Vagina (tissue), 2 donors: ENCODE measurements around the gene ADAMTS6. TPM values are rescaled to one million over a fixed set of nuclear protein-coding genes. Genes with fewer than 3 reads are reported as not detected.
A peak's percentile ranks its signal among the peaks of the same experiment; 100 is the strongest.

Experiments used
- DNase-seq, 2 donors: peaks; one replicate each; pipeline ENCODE4 v3.0.0-alpha.2; 2017; ENCODE audit errors: extremely low spot score in 2 of 2
- H3K27ac ChIP-seq: fragments of 200-600 bp; sonication (generic); one replicate; pipeline ENCODE4 v1.5.1; 2019
- H3K27me3 ChIP-seq: fragments of 200-600 bp; sonication (generic); one replicate; pipeline ENCODE4 v1.5.1; 2019
- H3K36me3 ChIP-seq, 2 donors: fragments of 200-600 bp; sonication (generic); one replicate each; pipeline ENCODE4 v1.5.1; 2017 to 2019
- H3K4me1 ChIP-seq: fragments of 200-600 bp; sonication (generic); one replicate; pipeline ENCODE4 v1.5.1; 2019
- H3K4me3 ChIP-seq, 2 donors: fragments of 200-600 bp; sonication (generic); 1 replicate in 1 of 2; 2 replicates in 1 of 2; pipeline ENCODE4 v1.5.1; 2016 to 2019
- H3K9me3 ChIP-seq: fragments of 200-600 bp; sonication (generic); one replicate; pipeline ENCODE4 v1.5.1; 2019
- POLR2A ChIP-seq, 2 donors: fragments of 450-650 bp; IDR thresholded peaks; one replicate each; pipeline ENCODE4 v1.6.1; 2017; ENCODE audit warnings: antibody characterized with exemption in 2 of 2, mild to moderate bottlenecking in 2 of 2, moderate library complexity in 2 of 2
- POLR2AphosphoS5 ChIP-seq, 2 donors: sonication (generic); formaldehyde crosslinking; IDR thresholded peaks; one replicate each; pipeline ENCODE4 v1.9.0; 2017; ENCODE audit warnings: antibody characterized with exemption in 2 of 2, mild to moderate bottlenecking in 2 of 2, low read depth in 1 of 2; ENCODE audit not compliant: insufficient read depth in 1 of 2
- intact Hi-C: fragments of 100-400 bp; cut with DNase I; formaldehyde crosslinking; loops from one replicate; pipeline ENCODE4 v1.15.1; 2023
- total RNA-seq: library from RNA; depleted of rRNA; stranded (reverse); fragments of >200 nt; gene quantifications from one replicate; pipeline ENCODE4 v1.2.3, GENCODE V29; 2016
- TF ChIP-seq, protein P1 (sequence below), 3 experiments: fragments of 450-650 bp in 2 of 3; fragments of 200-600 bp in 1 of 3; sonication (generic) in 1 of 3; IDR thresholded peaks; one replicate each; pipeline ENCODE4 v1.5.1; 2017 to 2019; ENCODE audit warnings: antibody characterized with exemption in 3 of 3, mild to moderate bottlenecking in 2 of 3, moderate library complexity in 2 of 3

The ADAMTS6 gene
- total RNA-seq, 1 donor from 2014 or later: 1.5 TPM

DNA sequence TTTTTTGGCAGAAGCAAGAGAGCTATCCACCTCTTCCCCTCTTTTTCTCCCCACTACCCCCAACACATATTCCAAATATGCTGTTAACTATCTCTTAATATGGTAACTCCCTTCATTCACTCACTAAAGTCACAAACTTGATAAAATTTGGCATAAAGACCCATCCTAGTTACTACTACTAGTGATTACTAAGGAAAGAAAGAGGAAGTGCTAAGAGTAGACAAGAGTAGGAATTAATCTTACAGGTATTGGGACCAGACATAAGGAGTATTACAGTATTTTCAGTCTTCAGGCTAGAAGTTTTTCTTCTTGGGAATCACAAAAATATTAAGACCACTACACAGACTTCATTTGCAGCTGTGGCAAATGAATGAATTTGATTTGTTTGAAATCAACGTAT lies 2.2 kb downstream of the ADAMTS6 start:
- no peak for DNase-seq
- Histone ChIP-seq H3K27me3 (no peaks in the 10 kb centered on the region), H3K4me3 (peak overlapping the region; percentile 45), H3K27ac (no peak overlapping the region), H3K9me3 (no peaks in the 10 kb centered on the region), H3K36me3 (no peaks in the 10 kb centered on the region), H3K4me1 (peaks cover 17% of the 10 kb centered on the region)
- intact Hi-C loops: no loop called here
- TF ChIP-seq POLR2A (IDR thresholded peaks at IDR 0.05) (no peak), POLR2AphosphoS5 (IDR thresholded peaks at IDR 0.05; ENCODE audit: insufficient read depth in 1 of 2, low read depth in 1 of 2) (no peak)
- TF ChIP-seq, protein P1, sequence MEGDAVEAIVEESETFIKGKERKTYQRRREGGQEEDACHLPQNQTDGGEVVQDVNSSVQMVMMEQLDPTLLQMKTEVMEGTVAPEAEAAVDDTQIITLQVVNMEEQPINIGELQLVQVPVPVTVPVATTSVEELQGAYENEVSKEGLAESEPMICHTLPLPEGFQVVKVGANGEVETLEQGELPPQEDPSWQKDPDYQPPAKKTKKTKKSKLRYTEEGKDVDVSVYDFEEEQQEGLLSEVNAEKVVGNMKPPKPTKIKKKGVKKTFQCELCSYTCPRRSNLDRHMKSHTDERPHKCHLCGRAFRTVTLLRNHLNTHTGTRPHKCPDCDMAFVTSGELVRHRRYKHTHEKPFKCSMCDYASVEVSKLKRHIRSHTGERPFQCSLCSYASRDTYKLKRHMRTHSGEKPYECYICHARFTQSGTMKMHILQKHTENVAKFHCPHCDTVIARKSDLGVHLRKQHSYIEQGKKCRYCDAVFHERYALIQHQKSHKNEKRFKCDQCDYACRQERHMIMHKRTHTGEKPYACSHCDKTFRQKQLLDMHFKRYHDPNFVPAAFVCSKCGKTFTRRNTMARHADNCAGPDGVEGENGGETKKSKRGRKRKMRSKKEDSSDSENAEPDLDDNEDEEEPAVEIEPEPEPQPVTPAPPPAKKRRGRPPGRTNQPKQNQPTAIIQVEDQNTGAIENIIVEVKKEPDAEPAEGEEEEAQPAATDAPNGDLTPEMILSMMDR (IDR thresholded peaks at IDR 0.05): no peak

DNA sequence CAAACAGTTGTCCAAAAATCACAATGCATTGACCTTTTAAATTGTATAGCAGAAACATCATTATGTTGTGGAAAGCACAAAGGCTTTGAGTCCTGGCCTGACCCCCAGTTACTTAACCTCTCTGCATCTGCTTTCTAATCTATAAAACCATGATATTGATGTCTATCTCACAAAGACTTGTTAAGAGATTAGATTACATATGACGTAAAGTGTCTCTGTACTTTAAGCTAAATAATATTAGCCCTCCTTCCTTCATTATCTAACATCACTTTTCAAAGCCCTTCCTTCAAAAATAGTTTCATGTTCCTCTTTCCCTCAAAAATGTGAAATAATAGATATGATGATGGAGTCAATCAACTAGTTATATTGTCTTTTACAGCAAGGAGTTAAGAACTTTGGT lies 3.4 kb downstream of the ADAMTS6 start:
- H3K4me3 ChIP-seq: no peak overlapping the region
- TF ChIP-seq, protein P1 (IDR thresholded peaks at IDR 0.05): no peak
- TF ChIP-seq POLR2A (IDR thresholded peaks at IDR 0.05) (no peak), POLR2AphosphoS5 (IDR thresholded peaks at IDR 0.05; ENCODE audit: insufficient read depth in 1 of 2, low read depth in 1 of 2) (no peak)
- no peak for DNase-seq
- no peaks in the 10 kb centered on the region for H3K9me3 ChIP-seq
- intact Hi-C loops: no loop called here
- H3K36me3 ChIP-seq: no peaks in the 10 kb centered on the region
- H3K27me3 ChIP-seq: no peaks in the 10 kb centered on the region
- H3K27ac ChIP-seq: no peak overlapping the region
- H3K4me1 ChIP-seq: peaks cover 14% of the 10 kb centered on the region

DNA sequence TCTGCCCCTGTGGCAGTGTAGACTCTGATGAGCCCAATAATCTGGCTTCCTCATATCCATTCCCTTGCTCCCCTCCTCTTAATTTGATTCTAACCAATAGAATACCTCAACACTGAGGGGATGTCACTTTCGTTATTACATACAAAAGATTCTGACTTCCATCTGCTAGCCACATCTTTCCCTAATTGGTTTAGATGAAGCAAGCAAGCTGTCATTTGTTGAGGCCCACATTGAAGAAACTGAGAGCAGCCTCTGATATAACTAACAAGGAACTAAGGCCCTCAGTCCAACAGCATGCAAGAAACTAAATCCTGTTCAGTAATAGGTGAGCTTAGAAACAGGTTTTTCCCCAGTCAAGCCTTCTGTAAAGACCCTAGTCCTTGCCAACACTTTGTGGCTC lies 5.8 kb downstream of the ADAMTS6 start:
- DNase-seq: no peak
- intact Hi-C loops: no loop called here
- Histone ChIP-seq H3K4me1 (peaks cover 4% of the 10 kb centered on the region), H3K9me3 (no peaks in the 10 kb centered on the region), H3K27me3 (no peaks in the 10 kb centered on the region), H3K36me3 (no peaks in the 10 kb centered on the region), H3K27ac (no peak overlapping the region), H3K4me3 (no peak overlapping the region)
- no peak for TF ChIP-seq POLR2AphosphoS5 (IDR thresholded peaks at IDR 0.05; ENCODE audit: insufficient read depth in 1 of 2, low read depth in 1 of 2)
- no peak for TF ChIP-seq POLR2A (IDR thresholded peaks at IDR 0.05)
- TF ChIP-seq, protein P1 (IDR thresholded peaks at IDR 0.05): no peak

DNA sequence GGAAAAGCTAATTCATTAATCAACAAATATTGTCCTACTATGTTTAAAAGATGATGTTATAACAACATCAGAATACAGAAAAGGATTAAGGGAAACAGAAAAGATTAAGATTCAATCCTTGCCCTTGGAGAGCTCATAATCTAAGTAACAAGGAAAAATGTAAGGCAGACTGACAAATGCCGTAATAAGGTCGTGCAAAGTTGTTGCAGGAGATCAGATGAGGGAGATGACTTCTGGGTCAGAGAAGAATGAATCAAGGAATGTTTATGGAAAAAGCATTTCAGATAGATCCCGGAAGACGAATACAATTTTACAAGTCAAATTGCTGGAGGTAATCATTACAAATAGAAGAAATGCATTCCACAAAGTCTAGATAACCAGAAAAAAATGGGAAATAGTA lies 6.4 kb downstream of the ADAMTS6 start:
- intact Hi-C loops: no loop called here
- TF ChIP-seq POLR2A (IDR thresholded peaks at IDR 0.05): no peak
- TF ChIP-seq POLR2AphosphoS5 (IDR thresholded peaks at IDR 0.05; ENCODE audit: insufficient read depth in 1 of 2, low read depth in 1 of 2): no peak
- TF ChIP-seq, protein P1 (IDR thresholded peaks at IDR 0.05): no peak
- Histone ChIP-seq H3K4me1 (no peaks in the 10 kb centered on the region), H3K27ac (no peak overlapping the region), H3K36me3 (no peaks in the 10 kb centered on the region), H3K4me3 (no peak overlapping the region), H3K9me3 (no peaks in the 10 kb centered on the region), H3K27me3 (no peaks in the 10 kb centered on the region)
- DNase-seq: no peak

DNA sequence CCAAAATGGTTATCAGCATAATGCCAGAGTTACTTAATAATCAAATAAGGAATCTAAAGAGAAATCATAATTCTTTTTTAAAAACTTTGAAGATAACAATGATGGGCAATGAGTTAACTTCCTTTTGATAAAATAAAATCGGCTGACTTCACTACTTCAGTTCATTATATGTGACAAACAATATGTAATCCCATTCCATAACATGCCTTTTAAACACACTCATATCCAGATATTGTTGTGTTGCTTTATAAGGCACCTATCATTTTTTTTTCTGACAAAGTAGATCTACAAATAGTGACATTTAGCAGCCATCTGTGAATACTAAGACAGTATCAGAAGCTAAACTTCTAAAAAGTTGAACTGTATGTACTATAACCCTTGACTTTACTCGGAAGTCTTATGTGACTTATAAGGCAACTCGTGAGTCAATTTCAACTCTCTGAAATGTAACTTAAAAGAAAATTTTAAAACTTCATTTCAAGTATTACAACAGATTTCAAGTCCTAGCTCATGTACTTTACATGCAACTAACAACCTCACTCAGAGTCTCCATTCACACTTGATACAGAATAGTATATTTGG lies 7.5 kb downstream of the ADAMTS6 start:
- Histone ChIP-seq H3K9me3 (no peaks in the 10 kb centered on the region), H3K4me3 (no peak overlapping the region), H3K27ac (no peak overlapping the region), H3K36me3 (no peaks in the 10 kb centered on the region), H3K4me1 (no peaks in the 10 kb centered on the region), H3K27me3 (no peaks in the 10 kb centered on the region)
- intact Hi-C loops: no loop called here
- TF ChIP-seq POLR2AphosphoS5 (IDR thresholded peaks at IDR 0.05; ENCODE audit: insufficient read depth in 1 of 2, low read depth in 1 of 2) (no peak), POLR2A (IDR thresholded peaks at IDR 0.05) (no peak)
- TF ChIP-seq, protein P1 (IDR thresholded peaks at IDR 0.05): no peak
- no peak for DNase-seq
